B cell (primary cell): ENCODE measurements around the gene GPLD1. TPM values are rescaled to one million over a fixed set of nuclear protein-coding genes. Genes with fewer than 3 reads are reported as not detected.

ENCODE experiments used
- ATAC-seq: fragments of 200-7000 bp; cut with Tn5 transposase; one replicate; pipeline ENCODE4 v1.10.0; 2021; ENCODE audit warnings: low read depth, mild to moderate bottlenecking, moderate number of reproducible peaks, moderate library complexity
- CTCF ChIA-PET: fragments of 350-600 bp; sonication (Branson Sonifier 250); formaldehyde crosslinking; loops from one replicate; lab custom pipeline; 2021; ENCODE audit warnings: antibody characterized with exemption, inconsistent platforms; lab: Charles Lee
- POLR2A ChIA-PET: fragments of 350-600 bp; sonication (Branson Sonifier 250); formaldehyde crosslinking; loops from one replicate; lab custom pipeline; 2021; ENCODE audit warnings: antibody characterized with exemption; lab: Charles Lee
- DNase-seq: peaks from one replicate; pipeline ENCODE4 v3.0.0; 2013
- H2AFZ ChIP-seq: 2 replicates; pipeline ENCODE4 v1.6.1; 2012; ENCODE audit warnings: mild to moderate bottlenecking, low read depth, low read length; ENCODE audit not compliant: insufficient read depth, poor library complexity, severe bottlenecking
- H3K27ac ChIP-seq, 2 donors: 1 replicate in 1 of 2; 2 replicates in 1 of 2; pipeline ENCODE4 v1.5.1; 2012 to 2013; ENCODE audit warnings: low read length in 2 of 2, mild to moderate bottlenecking in 2 of 2, moderate library complexity in 1 of 2
- H3K27me3 ChIP-seq, 4 experiments: fragments of 200-600 bp in 1 of 4; sonication (generic) in 1 of 4; replicated peaks in 1 of 4; 1 replicate in 2 of 4; 2 replicates in 2 of 4; pipeline versions ENCODE4 v1.6.1 to v1.7.0; 2013 to 2016; ENCODE audit warnings: low read length in 3 of 4, mild to moderate bottlenecking in 2 of 4, mixed read lengths in 1 of 4, moderate library complexity in 1 of 4; ENCODE audit not compliant: insufficient read depth in 4 of 4, control insufficient read depth in 3 of 4; ENCODE audit errors: control extremely low read depth in 1 of 4
- H3K36me3 ChIP-seq, 2 experiments: replicated peaks in 1 of 2; 1 replicate in 1 of 2; 2 replicates in 1 of 2; pipeline versions ENCODE4 v1.6.1 to v1.7.1; 2013; ENCODE audit warnings: low read length in 1 of 2; ENCODE audit not compliant: insufficient read depth in 2 of 2, control insufficient read depth in 1 of 2; ENCODE audit errors: control extremely low read depth in 1 of 2, extremely low read depth in 1 of 2
- H3K4me1 ChIP-seq, 2 donors: fragments of 200-600 bp in 1 of 2; sonication (generic) in 1 of 2; 1 replicate in 1 of 2; 2 replicates in 1 of 2; pipeline versions ENCODE4 v1.5.1 to v1.6.1; 2013 to 2017; ENCODE audit warnings: low read length in 2 of 2; ENCODE audit not compliant: control insufficient read depth in 2 of 2, insufficient read depth in 2 of 2
- H3K4me2 ChIP-seq: replicated peaks from 2 replicates; pipeline ENCODE3; 2012; ENCODE audit warnings: mild to moderate bottlenecking, low read depth, low read length; ENCODE audit not compliant: poor library complexity, severe bottlenecking
- H3K4me3 ChIP-seq, 5 experiments: fragments of 200-600 bp in 1 of 5; sonication (generic) in 1 of 5; 1 replicate in 3 of 5; 2 replicates in 2 of 5; pipeline versions ENCODE4 v1.5.1 to v1.7.0; 2011 to 2016; ENCODE audit warnings: low read length in 4 of 5, mild to moderate bottlenecking in 4 of 5, low read depth in 2 of 5, control low read depth in 1 of 5, moderate library complexity in 1 of 5; ENCODE audit not compliant: insufficient read depth in 1 of 5; ENCODE audit errors: control extremely low read depth in 1 of 5, extremely low read depth in 1 of 5
- H3K79me2 ChIP-seq: fragments of 200-600 bp; sonication (generic); one replicate; pipeline ENCODE4 v1.6.0; 2016; ENCODE audit warnings: low read length; ENCODE audit not compliant: control insufficient read depth, insufficient read depth
- H3K9ac ChIP-seq: fragments of 200-600 bp; sonication (generic); 2 replicates; pipeline ENCODE4 v1.6.1; 2017; ENCODE audit warnings: mild to moderate bottlenecking, low read length, moderate library complexity
- H3K9me3 ChIP-seq, 3 donors: one replicate each; pipeline versions ENCODE4 v1.6.1 to v1.7.1; 2013; ENCODE audit warnings: low read length in 2 of 3; ENCODE audit not compliant: control insufficient read depth in 2 of 3, insufficient read depth in 1 of 3; ENCODE audit errors: control extremely low read depth in 1 of 3
- H4K20me1 ChIP-seq: 2 replicates; pipeline ENCODE4 v1.6.0; 2012; ENCODE audit warnings: mild to moderate bottlenecking, low read length; ENCODE audit not compliant: insufficient read depth, control insufficient read depth, poor library complexity, severe bottlenecking
- H3K27ac Mint-ChIP-seq: one replicate; pipeline ENCODE4 v1.8.0; 2021; ENCODE audit warnings: mixed read lengths
- H3K27me3 Mint-ChIP-seq: one replicate; pipeline ENCODE4 v1.8.0; 2021; ENCODE audit warnings: mixed read lengths
- H3K4me1 Mint-ChIP-seq: one replicate; pipeline ENCODE4 v1.8.0; 2021; ENCODE audit warnings: mixed read lengths
- H3K4me3 Mint-ChIP-seq: one replicate; pipeline ENCODE4 v1.8.0; 2021; ENCODE audit warnings: mixed read lengths
- H3K9me3 Mint-ChIP-seq: one replicate; pipeline ENCODE4 v1.8.0; 2022; ENCODE audit warnings: mixed read lengths; ENCODE audit not compliant: insufficient read depth
- CTCF ChIP-seq: fragments of 200-600 bp; IDR thresholded peaks from one replicate; pipeline ENCODE4 v1.8.0; 2022; ENCODE audit warnings: antibody characterized with exemption, mild to moderate bottlenecking
- EZH2 ChIP-seq: IDR thresholded peaks from 2 replicates; pipeline ENCODE4 v1.6.1; 2012; ENCODE audit warnings: borderline replicate concordance, low read depth, mild to moderate bottlenecking, moderate library complexity, low read length; ENCODE audit not compliant: insufficient read depth, poor library complexity, severe bottlenecking
- WGBS: methylation state at CpG from one replicate; pipeline ENCODE4 v1.1.5; 2013; ENCODE audit warnings: missing lambda C conversion rate; ENCODE audit not compliant: insufficient coverage; 5-methylcytosine and 5-hydroxymethylcytosine counted together
- intact Hi-C: fragments of 100-400 bp; cut with micrococcal nuclease; formaldehyde crosslinking; loops from one replicate; pipeline ENCODE4 v1.10.0; 2022
- polyA plus RNA-seq: library from polyadenylated mRNA; depleted of rRNA; stranded (reverse); fragments of >200 nt; gene quantifications from 2 replicates; pipeline ENCODE4 v1.2.3, GENCODE V29; 2012
- total RNA-seq, 2 donors: library from RNA; stranded (reverse); fragments of 120-200 nt in 1 of 2; gene quantifications; 1 replicate in 1 of 2; 2 replicates in 1 of 2; pipeline versions ENCODE4 v1.2.3 to v1.2.4, GENCODE V29; 2013 to 2022

Gene GPLD1
- total and polyA plus RNA-seq, 2 donors (not counting 1 experiment from before 2014, with no cell fraction given) = 1.9 to 7.0 TPM

DNA sequence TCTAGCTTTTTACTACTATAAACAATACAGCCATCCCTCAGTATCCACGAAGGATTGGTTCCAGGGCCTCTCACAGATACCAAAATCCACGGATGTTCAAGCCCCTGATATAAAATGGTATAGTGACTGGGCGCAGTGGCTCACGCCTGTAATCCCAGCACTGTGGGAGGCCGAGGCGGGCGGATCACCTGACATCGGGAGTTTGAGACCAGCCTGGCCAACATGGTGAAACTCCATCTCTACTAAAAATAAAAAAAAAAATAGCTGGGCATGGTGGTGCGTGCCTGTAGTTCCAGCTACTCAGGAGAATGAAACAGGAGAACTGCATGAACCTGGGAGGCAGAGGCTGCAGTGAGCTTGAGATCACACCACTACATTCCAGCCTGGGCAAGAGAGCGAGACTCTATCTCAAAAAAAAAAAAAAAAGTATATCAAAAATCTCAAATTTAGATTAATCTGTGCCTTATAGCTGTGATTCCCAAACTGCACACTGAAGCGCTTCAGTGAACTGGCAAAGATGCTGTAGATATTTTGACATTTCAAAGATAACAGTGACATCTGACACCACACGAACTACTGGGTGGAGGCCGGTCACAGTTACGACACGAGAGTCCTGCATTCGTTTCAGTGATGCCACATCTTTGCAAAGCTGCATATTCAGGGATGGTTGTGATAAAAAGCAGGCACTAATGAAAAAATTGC, 48.3 kb downstream of the GPLD1 start:
- DNase-seq (no peak), ATAC-seq (no peak)
- no peak overlapping the region for H3K27ac ChIP-seq
- Mint-ChIP-seq H3K9me3 (no peaks in the 10 kb centered on the region), H3K4me3 (no peak overlapping the region), H3K4me1 (no peaks in the 10 kb centered on the region), H3K27me3 (no peaks in the 10 kb centered on the region), H3K27ac (no peak overlapping the region)
- H3K79me2 ChIP-seq = no peaks in the 10 kb centered on the region
- no peak for TF ChIP-seq CTCF
- TF ChIP-seq EZH2 = no peak
- H3K36me3 ChIP-seq = no peaks in the 10 kb centered on the region
- POLR2A ChIA-PET = no interaction called here
- WGBS = 97% methylated on average over 7 of the region's 16 CpGs
- H3K27me3 ChIP-seq = no peaks in the 10 kb centered on the region
- no peak overlapping the region for H3K4me2 ChIP-seq
- H3K4me3 ChIP-seq = no peak overlapping the region
- H3K9ac ChIP-seq = no peak overlapping the region
- intact Hi-C loops = no loop called here
- H3K4me1 ChIP-seq = no peaks in the 10 kb centered on the region
- no peaks in the 10 kb centered on the region for H3K9me3 ChIP-seq
- H2AFZ ChIP-seq = no peak overlapping the region
- H4K20me1 ChIP-seq = no peaks in the 10 kb centered on the region
- CTCF ChIA-PET = interaction anchor here (0.6 to 3.5 kb wide), 4 partner anchors 11 to 141 kb away, joined by 3 to 17 read pairs (median 4); no protein-coding TSS in a partner anchor

DNA sequence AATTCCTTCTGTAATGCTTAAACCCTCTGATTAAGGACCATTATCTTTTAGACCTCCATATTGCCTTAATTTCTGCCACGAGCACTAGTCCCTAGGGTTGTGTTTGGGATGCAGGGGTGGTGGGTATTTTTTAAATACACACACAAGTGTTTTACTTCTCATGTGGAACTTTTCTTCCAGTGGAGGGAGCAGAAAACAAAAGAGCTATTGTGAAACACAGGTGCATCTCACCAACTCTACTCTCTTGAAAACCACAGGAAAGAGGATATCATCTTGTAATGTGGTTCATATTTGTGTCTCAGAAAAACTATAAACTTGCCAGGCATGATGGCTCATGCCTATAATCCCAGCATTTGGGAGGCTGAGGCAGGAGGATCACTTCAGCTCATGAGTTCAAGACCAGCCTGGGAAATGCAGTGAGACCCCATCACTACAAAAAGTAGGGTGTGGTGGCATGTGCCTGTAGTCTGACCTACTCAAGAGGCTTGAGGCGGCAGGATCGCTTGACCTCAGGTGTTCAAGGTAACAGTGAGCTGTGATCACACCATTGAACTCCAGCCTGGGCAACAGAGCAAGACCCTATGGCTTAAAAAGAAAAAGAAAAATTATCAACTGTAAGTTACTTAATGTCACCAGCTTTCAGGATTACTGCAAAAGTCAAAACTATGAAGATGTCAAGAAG, 49.4 kb downstream of the GPLD1 start:
- CTCF ChIA-PET = interaction anchor here (0.6 to 3.5 kb wide), 2 partner anchors 10 to 33 kb away, joined by 3 to 17 read pairs; no protein-coding TSS in a partner anchor
- Histone ChIP-seq H3K79me2 (no peaks in the 10 kb centered on the region), H3K4me1 (no peaks in the 10 kb centered on the region), H2AFZ (no peak overlapping the region), H3K36me3 (no peaks in the 10 kb centered on the region), H3K4me3 (no peak overlapping the region), H3K27ac (no peak overlapping the region), H3K4me2 (no peak overlapping the region), H3K9ac (no peak overlapping the region), H4K20me1 (no peaks in the 10 kb centered on the region), H3K9me3 (no peaks in the 10 kb centered on the region), H3K27me3 (no peaks in the 10 kb centered on the region)
- intact Hi-C loops = no loop called here
- no peak overlapping the region for H3K4me3 Mint-ChIP-seq
- no peaks in the 10 kb centered on the region for H3K9me3 Mint-ChIP-seq
- DNase-seq = no peak
- ATAC-seq = no peak
- WGBS = no CpG with 5 or more reads among the region's 3 CpGs
- TF ChIP-seq EZH2 = no peak
- no peak for TF ChIP-seq CTCF
- no peak overlapping the region for H3K27ac Mint-ChIP-seq
- no peaks in the 10 kb centered on the region for H3K4me1 Mint-ChIP-seq
- POLR2A ChIA-PET = no interaction called here
- no peaks in the 10 kb centered on the region for H3K27me3 Mint-ChIP-seq
